ENCODE results near the gene FAS.

DNA sequence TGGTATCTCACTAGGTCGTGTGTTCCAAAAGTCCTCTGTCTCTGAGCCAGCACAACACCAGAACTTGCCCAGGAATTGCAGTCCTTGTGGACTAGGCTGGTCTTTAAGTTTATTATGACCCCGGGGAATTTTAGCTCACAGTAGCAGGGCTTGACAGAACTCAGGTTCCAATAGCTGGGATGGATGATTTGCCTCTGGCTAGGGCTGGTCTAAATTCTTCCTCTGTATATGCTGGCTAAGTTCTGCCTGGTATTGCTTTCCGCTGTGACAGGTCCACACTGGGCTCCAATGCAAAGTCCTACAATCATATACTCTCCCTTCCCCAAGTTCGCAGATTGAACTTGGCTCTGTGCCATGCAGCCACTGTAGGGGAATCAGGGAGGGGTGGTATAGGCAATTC is 52.5 kb downstream of the FAS start:
- TF ChIP-seq, protein P1, sequence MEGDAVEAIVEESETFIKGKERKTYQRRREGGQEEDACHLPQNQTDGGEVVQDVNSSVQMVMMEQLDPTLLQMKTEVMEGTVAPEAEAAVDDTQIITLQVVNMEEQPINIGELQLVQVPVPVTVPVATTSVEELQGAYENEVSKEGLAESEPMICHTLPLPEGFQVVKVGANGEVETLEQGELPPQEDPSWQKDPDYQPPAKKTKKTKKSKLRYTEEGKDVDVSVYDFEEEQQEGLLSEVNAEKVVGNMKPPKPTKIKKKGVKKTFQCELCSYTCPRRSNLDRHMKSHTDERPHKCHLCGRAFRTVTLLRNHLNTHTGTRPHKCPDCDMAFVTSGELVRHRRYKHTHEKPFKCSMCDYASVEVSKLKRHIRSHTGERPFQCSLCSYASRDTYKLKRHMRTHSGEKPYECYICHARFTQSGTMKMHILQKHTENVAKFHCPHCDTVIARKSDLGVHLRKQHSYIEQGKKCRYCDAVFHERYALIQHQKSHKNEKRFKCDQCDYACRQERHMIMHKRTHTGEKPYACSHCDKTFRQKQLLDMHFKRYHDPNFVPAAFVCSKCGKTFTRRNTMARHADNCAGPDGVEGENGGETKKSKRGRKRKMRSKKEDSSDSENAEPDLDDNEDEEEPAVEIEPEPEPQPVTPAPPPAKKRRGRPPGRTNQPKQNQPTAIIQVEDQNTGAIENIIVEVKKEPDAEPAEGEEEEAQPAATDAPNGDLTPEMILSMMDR (IDR thresholded peaks at IDR 0.05), result no peak
- TF ChIP-seq EZH2 (IDR thresholded peaks at IDR 0.05; ENCODE audit: borderline replicate concordance, insufficient read depth, low read depth, low read length, poor library complexity, severe bottlenecking), result no peak

Measured in B cell (primary cell).